Mucosa of descending colon (tissue), 3 donors: ENCODE data around the gene NELFE. TPM values are rescaled to one million over a fixed set of nuclear protein-coding genes. Genes with fewer than 3 reads are reported as not detected.

Experiments used
- ATAC-seq: fragments of 200-7000 bp; cut with Tn5 transposase; one replicate; pipeline ENCODE4 v1.9.1; 2020; ENCODE audit warnings: mild to moderate bottlenecking, moderate library complexity
- DNase-seq, 3 donors: peaks; one replicate each; pipeline ENCODE4 v3.0.0-alpha.2; 2020
- H3K36me3 ChIP-seq: fragments of 200-600 bp; one replicate; pipeline ENCODE4 v1.8.0; 2021; ENCODE audit warnings: low read depth, mild to moderate bottlenecking
- H3K4me1 ChIP-seq: fragments of 200-600 bp; one replicate; pipeline ENCODE4 v1.8.0; 2021; ENCODE audit warnings: low read depth, mild to moderate bottlenecking
- H3K4me3 ChIP-seq: fragments of 200-600 bp; one replicate; pipeline ENCODE4 v1.8.0; 2021; ENCODE audit warnings: mild to moderate bottlenecking
- H3K9me3 ChIP-seq: fragments of 200-600 bp; one replicate; pipeline ENCODE4 v1.8.0; 2021; ENCODE audit warnings: mild to moderate bottlenecking
- CTCF ChIP-seq: fragments of 200-600 bp; IDR thresholded peaks from one replicate; pipeline ENCODE4 v1.8.0; 2022; ENCODE audit warnings: antibody characterized with exemption, mild to moderate bottlenecking
- intact Hi-C, 2 donors: fragments of 100-400 bp; cut with DNase I in 1 of 2; cut with micrococcal nuclease in 1 of 2; formaldehyde crosslinking; loops; one replicate each; pipeline versions ENCODE4 v1.11.0 to v1.11.1; 2022; cut with DNase I, micrococcal nuclease
- total RNA-seq, 3 donors: library from RNA; stranded (reverse); fragmentation: NEBNext Ultra II Directional in 2 of 3; extraction: Animal tissue kit (Norgen Biotek cat#: 25700) in 2 of 3; gene quantifications; one replicate each; pipeline versions ENCODE4 v1.2.1 to v1.2.4, GENCODE V29; 2021 to 2023
- donor health status: DM: no; HTN: no; CAD: no; lungs with moderate emphysema.
- donor health status: DM: no; HTN: no; CAD: no.
- donor health status: DM: no; HTN: yes; CAD: no.

The NELFE gene
- total RNA-seq, 3 donors from 2014 or later, result 44.9 to 52.4 (median 51.8) TPM

GRCh38 chr6:31948753-31949413, 9.9 kb downstream of the NELFE start:
- no peaks in the 10 kb centered on the region for H3K36me3 ChIP-seq
- no peak for TF ChIP-seq CTCF
- intact Hi-C loops, result no loop called here
- DNase-seq (no peak), ATAC-seq (no peak)
- H3K4me1 ChIP-seq, result peaks cover 10% of the 10 kb centered on the region
- no peaks in the 10 kb centered on the region for H3K9me3 ChIP-seq
- H3K4me3 ChIP-seq, result no peak overlapping the region

GRCh38 chr6:31948306-31948705, 10.5 kb downstream of the NELFE start:
- no peak for TF ChIP-seq CTCF
- Histone ChIP-seq H3K9me3 (no peaks in the 10 kb centered on the region), H3K36me3 (no peaks in the 10 kb centered on the region), H3K4me3 (no peak overlapping the region), H3K4me1 (peaks cover 10% of the 10 kb centered on the region)
- intact Hi-C loops, result no loop called here
- no peak for ATAC-seq
- no peak for DNase-seq

GRCh38 chr6:31947864-31948263, 10.9 kb downstream of the NELFE start:
- ATAC-seq (no peak), DNase-seq (no peak)
- Histone ChIP-seq H3K9me3 (no peaks in the 10 kb centered on the region), H3K4me3 (no peak overlapping the region), H3K36me3 (no peaks in the 10 kb centered on the region), H3K4me1 (peaks cover 10% of the 10 kb centered on the region)
- no peak for TF ChIP-seq CTCF
- intact Hi-C loops, result no loop called here

GRCh38 chr6:31947070-31947675, 11.6 kb downstream of the NELFE start:
- TF ChIP-seq CTCF, result no peak
- Histone ChIP-seq H3K4me3 (no peak overlapping the region), H3K4me1 (peaks cover 10% of the 10 kb centered on the region), H3K36me3 (no peaks in the 10 kb centered on the region), H3K9me3 (no peaks in the 10 kb centered on the region)
- ATAC-seq (no peak), DNase-seq (no peak)
- intact Hi-C loops, result no loop called here

GRCh38 chr6:31946370-31946885, 12.3 kb downstream of the NELFE start:
- no peak overlapping the region for H3K4me3 ChIP-seq
- no peaks in the 10 kb centered on the region for H3K9me3 ChIP-seq
- ATAC-seq (no peak), DNase-seq (peak in 1 of 3 donors; percentile 63)
- TF ChIP-seq CTCF, result no peak
- intact Hi-C loops, result no loop called here
- H3K4me1 ChIP-seq, result peaks cover 10% of the 10 kb centered on the region
- no peaks in the 10 kb centered on the region for H3K36me3 ChIP-seq
